Left lung (tissue), 10 donors: ENCODE results near the gene NOTCH4. TPM values are rescaled to one million over a fixed set of nuclear protein-coding genes. Genes with fewer than 3 reads are reported as not detected.
A peak's percentile ranks its signal among the peaks of the same experiment; 100 is the strongest.

Experiments used
- ATAC-seq: fragments of 200-7000 bp; cut with Tn5 transposase; one replicate; pipeline ENCODE4 v1.9.1; 2020; ENCODE audit warnings: moderate library complexity
- DNase-seq, 4 donors: peaks; one replicate each; pipeline ENCODE4 v3.0.0-alpha.2; 2013 to 2020
- H3K27ac ChIP-seq, 2 donors: fragments of 200-600 bp; sonication (generic) in 1 of 2; one replicate each; pipeline versions ENCODE4 v1.5.0 to v1.8.0; 2020 to 2021
- H3K27me3 ChIP-seq, 2 donors: fragments of 200-600 bp; sonication (generic) in 1 of 2; one replicate each; pipeline versions ENCODE4 v1.5.0 to v1.8.0; 2020 to 2021
- H3K36me3 ChIP-seq, 2 donors: fragments of 200-600 bp; sonication (generic) in 1 of 2; one replicate each; pipeline versions ENCODE4 v1.5.0 to v1.8.0; 2020 to 2021
- H3K4me1 ChIP-seq, 2 donors: fragments of 200-600 bp; one replicate each; pipeline ENCODE4 v1.8.0; 2021
- H3K4me3 ChIP-seq, 2 donors: fragments of 200-600 bp; sonication (generic) in 1 of 2; one replicate each; pipeline versions ENCODE4 v1.5.0 to v1.8.0; 2020 to 2021; ENCODE audit warnings: mild to moderate bottlenecking in 1 of 2
- H3K9me3 ChIP-seq, 2 donors: fragments of 200-600 bp; sonication (generic) in 1 of 2; one replicate each; pipeline versions ENCODE4 v1.5.0 to v1.8.0; 2020 to 2021
- CTCF ChIP-seq, 2 donors: fragments of 200-600 bp; sonication (generic) in 1 of 2; IDR thresholded peaks; one replicate each; pipeline versions ENCODE4 v1.5.0 to v1.8.0; 2021; ENCODE audit warnings: antibody characterized with exemption in 2 of 2
- intact Hi-C, 2 donors: fragments of 100-400 bp; cut with DNase I; formaldehyde crosslinking; loops; one replicate each; pipeline versions ENCODE4 v1.11.2 to v1.14.2; 2022
- polyA plus RNA-seq, 6 donors: library from polyadenylated mRNA; unstranded; fragments of 120-200 nt; gene quantifications; one replicate each; pipeline ENCODE4 v1.2.1, GENCODE V29; 2013; ENCODE audit not compliant: insufficient read length in 6 of 6
- total RNA-seq, 2 donors: library from RNA; stranded (reverse); fragmentation: NEBNext Ultra II Directional; extraction: Animal tissue kit (Norgen Biotek cat#: 25700); gene quantifications; one replicate each; pipeline ENCODE4 v1.2.1, GENCODE V29; 2021
- donor health status: DM: no; HTN: yes; CAD: no.
- donor health status: DM: no; HTN: no; CAD: no.

NOTCH4 gene
- total and polyA plus RNA-seq, 8 donors: 37.0 to 58.4 (median 50.7) TPM

GRCh38 chr6:32183483-32184083, 40.3 kb downstream of the NOTCH4 start:
- H3K9me3 ChIP-seq: no peaks in the 10 kb centered on the region
- peak in 1 of 4 donors; percentile 24 for DNase-seq
- H3K4me3 ChIP-seq: no peak overlapping the region
- no peaks in the 10 kb centered on the region for H3K27me3 ChIP-seq
- H3K4me1 ChIP-seq: peaks cover 21 to 93% of the 10 kb centered on the region in 2 donors
- H3K27ac ChIP-seq: peak overlapping the region; percentile 57 to 68
- intact Hi-C loops: no loop called here
- TF ChIP-seq CTCF (IDR thresholded peaks at IDR 0.05): no peak
- ATAC-seq: no peak
- H3K36me3 ChIP-seq: peaks cover 0 to 62% of the 10 kb centered on the region in 2 donors

GRCh38 chr6:32183030-32183429, 40.8 kb downstream of the NOTCH4 start:
- TF ChIP-seq CTCF (IDR thresholded peaks at IDR 0.05): no peak
- H3K36me3 ChIP-seq: peaks cover 0 to 57% of the 10 kb centered on the region in 2 donors
- H3K4me3 ChIP-seq: no peak overlapping the region
- H3K9me3 ChIP-seq: no peaks in the 10 kb centered on the region
- ATAC-seq (no peak), DNase-seq (no peak)
- peak overlapping the region; percentile 57 to 68 for H3K27ac ChIP-seq
- intact Hi-C loops: no loop called here
- peaks cover 22 to 88% of the 10 kb centered on the region in 2 donors for H3K4me1 ChIP-seq
- no peaks in the 10 kb centered on the region for H3K27me3 ChIP-seq

- DNase-seq: no peak
- Histone ChIP-seq H3K9me3 (no peaks in the 10 kb centered on the region), H3K36me3 (peaks cover 0 to 52% of the 10 kb centered on the region in 2 donors), H3K4me3 (no peak overlapping the region), H3K27ac (peak overlapping the region; percentile 57 to 68), H3K27me3 (no peaks in the 10 kb centered on the region), H3K4me1 (peaks cover 22 to 83% of the 10 kb centered on the region in 2 donors)
- intact Hi-C loops: no loop called here
- no peak for TF ChIP-seq CTCF (IDR thresholded peaks at IDR 0.05)
- no peak for ATAC-seq
Observed at GRCh38 chr6:32182555-32182981, 41.3 kb downstream of the NOTCH4 start.

- H3K36me3 ChIP-seq: peaks cover 0 to 47% of the 10 kb centered on the region in 2 donors
- H3K9me3 ChIP-seq: no peaks in the 10 kb centered on the region
- H3K4me1 ChIP-seq: peaks cover 23 to 81% of the 10 kb centered on the region in 2 donors
- DNase-seq (no peak), ATAC-seq (no peak)
- H3K27ac ChIP-seq: peak overlapping the region in 1 of 2 donors; percentile 57
- no peak overlapping the region for H3K4me3 ChIP-seq
- intact Hi-C loops: no loop called here
- no peaks in the 10 kb centered on the region for H3K27me3 ChIP-seq
- TF ChIP-seq CTCF (IDR thresholded peaks at IDR 0.05): no peak
Observed at GRCh38 chr6:32181915-32182529, 41.8 kb downstream of the NOTCH4 start.

- no peaks in the 10 kb centered on the region for H3K27me3 ChIP-seq
- H3K4me1 ChIP-seq: peaks cover 31 to 81% of the 10 kb centered on the region in 2 donors
- H3K27ac ChIP-seq: peak overlapping the region in 1 of 2 donors; percentile 57
- H3K36me3 ChIP-seq: peaks cover 0 to 39% of the 10 kb centered on the region in 2 donors
- ATAC-seq (no peak), DNase-seq (no peak)
- no peaks in the 10 kb centered on the region for H3K9me3 ChIP-seq
- intact Hi-C loops: no loop called here
- no peak for TF ChIP-seq CTCF (IDR thresholded peaks at IDR 0.05)
- no peak overlapping the region for H3K4me3 ChIP-seq
Observed at GRCh38 chr6:32181148-32181702, 42.6 kb downstream of the NOTCH4 start.
